HepG2 (cell line): ENCODE results near the gene NINL. TPM values are rescaled to one million over a fixed set of nuclear protein-coding genes. Genes with fewer than 3 reads are reported as not detected.

Experiments used
- CREB1 ChIP-seq, 2 experiments: fragments of 450-650 bp in 1 of 2; IDR thresholded peaks; 2 replicates each; pipeline ENCODE4 v1.6.1; 2016 to 2017; ENCODE audit warnings: control low read depth in 1 of 2, mild to moderate bottlenecking in 1 of 2, missing compliant biosample characterization in 1 of 2, missing genetic modification characterization in 1 of 2
- DNMT1 ChIP-seq: sonication (generic); formaldehyde crosslinking; IDR thresholded peaks from 2 replicates; pipeline ENCODE4 v1.5.1; 2020; ENCODE audit warnings: mild to moderate bottlenecking, missing genetic modification reagents
- ELF3 ChIP-seq: IDR thresholded peaks from 2 replicates; pipeline ENCODE4 v1.6.1; 2016; ENCODE audit warnings: missing genetic modification reagents, missing compliant biosample characterization
- ETV5 ChIP-seq: IDR thresholded peaks from 2 replicates; pipeline ENCODE4 v1.6.1; 2018; ENCODE audit warnings: missing biosample characterization, missing genetic modification reagents, inconsistent platforms, borderline replicate concordance
- FOXO1 ChIP-seq: sonication (generic); formaldehyde crosslinking; IDR thresholded peaks from 2 replicates; pipeline ENCODE4 v1.4.0; 2020; ENCODE audit warnings: missing genetic modification reagents
- HHEX ChIP-seq: IDR thresholded peaks from 2 replicates; pipeline ENCODE4 v1.6.1; 2016; ENCODE audit warnings: control low read depth
- HIVEP1 ChIP-seq: sonication (generic); formaldehyde crosslinking; IDR thresholded peaks from 2 replicates; pipeline ENCODE4 v1.4.0; 2020; ENCODE audit warnings: mild to moderate bottlenecking, missing genetic modification reagents
- MED8 ChIP-seq: sonication (generic); formaldehyde crosslinking; IDR thresholded peaks from 2 replicates; pipeline ENCODE4 v1.8.1; 2023; ENCODE audit warnings: mild to moderate bottlenecking, missing genetic modification reagents; ENCODE audit not compliant: insufficient replicate concordance
- RXRB ChIP-seq: IDR thresholded peaks from 2 replicates; pipeline ENCODE4 v1.6.1; 2016; ENCODE audit warnings: borderline replicate concordance, missing genetic modification reagents, missing compliant biosample characterization
- SMAD3 ChIP-seq: sonication (generic); formaldehyde crosslinking; IDR thresholded peaks from 2 replicates; pipeline ENCODE4 v1.4.0; 2020; ENCODE audit warnings: missing genetic modification reagents
- SNAPC2 ChIP-seq: sonication (generic); formaldehyde crosslinking; IDR thresholded peaks from 2 replicates; pipeline ENCODE4 v1.8.1; 2022; ENCODE audit warnings: mild to moderate bottlenecking, missing genetic modification reagents
- STAG1 ChIP-seq: sonication (generic); formaldehyde crosslinking; IDR thresholded peaks from 2 replicates; pipeline ENCODE4 v1.4.0; 2020; ENCODE audit warnings: missing genetic modification reagents
- ZFP36L2 ChIP-seq: sonication (generic); formaldehyde crosslinking; IDR thresholded peaks from 2 replicates; pipeline ENCODE4 v1.4.0; 2020; ENCODE audit warnings: missing genetic modification reagents
- ZKSCAN8 ChIP-seq: IDR thresholded peaks from 2 replicates; pipeline ENCODE4 v1.6.1; 2016; ENCODE audit warnings: borderline replicate concordance, missing genetic modification reagents, missing compliant biosample characterization
- ZNF10 ChIP-seq: sonication (generic); formaldehyde crosslinking; IDR thresholded peaks from 2 replicates; pipeline ENCODE4 v1.4.0; 2020; ENCODE audit warnings: mild to moderate bottlenecking, low read depth, missing genetic modification reagents, borderline replicate concordance
- ZNF256 ChIP-seq: sonication (generic); formaldehyde crosslinking; conservative IDR thresholded peaks from 2 replicates; pipeline ENCODE4 v1.4.0; 2020; ENCODE audit warnings: missing genetic modification reagents
- ZNF264 ChIP-seq: sonication (generic); formaldehyde crosslinking; IDR thresholded peaks from 2 replicates; pipeline ENCODE4 v1.4.0; 2020; ENCODE audit warnings: missing genetic modification reagents
- ZNF550 ChIP-seq: sonication (generic); formaldehyde crosslinking; IDR thresholded peaks from 2 replicates; pipeline ENCODE4 v1.4.0; 2020; ENCODE audit warnings: mild to moderate bottlenecking, missing genetic modification reagents, borderline replicate concordance
- ZNF780A ChIP-seq: sonication (generic); formaldehyde crosslinking; IDR thresholded peaks from 2 replicates; pipeline ENCODE4 v1.8.0; 2022; ENCODE audit warnings: mild to moderate bottlenecking, missing genetic modification reagents, moderate library complexity
- ZSCAN29 ChIP-seq: sonication (generic); formaldehyde crosslinking; conservative IDR thresholded peaks from 2 replicates; pipeline ENCODE4 v1.4.0; 2020; ENCODE audit warnings: mild to moderate bottlenecking, missing genetic modification reagents
- polyA plus RNA-seq, 8 experiments: library from polyadenylated mRNA; depleted of rRNA in 3 of 8; stranded (reverse) in 7 of 8; unstranded in 1 of 8; fragments of >200 nt; fragmentation: Illumina TruSeq in 4 of 8; extraction: Trizol in 4 of 8; gene quantifications; 2 replicates each; pipeline versions ENCODE4 v1.2.1 to v1.2.3, GENCODE V29; 2011 to 2016; ENCODE audit warnings: low read depth in 4 of 8, missing spikeins in 1 of 8, mixed read lengths in 1 of 8; ENCODE audit not compliant: insufficient read depth in 1 of 8
- total RNA-seq, 5 experiments: library from RNA; depleted of rRNA; stranded (reverse); fragments of >200 nt; fragmentation: Illumina TruSeq; extraction: Trizol; gene quantifications; 2 replicates each; pipeline ENCODE4 v1.2.3, GENCODE V29; 2016; ENCODE audit warnings: low read depth in 1 of 5
- TF ChIP-seq, protein P1 (sequence below): sonication (generic); formaldehyde crosslinking; conservative IDR thresholded peaks from 2 replicates; pipeline ENCODE4 v1.4.0; 2020; ENCODE audit warnings: missing genetic modification reagents
- TF ChIP-seq, protein P2 (sequence below): sonication (generic); formaldehyde crosslinking; IDR thresholded peaks from 2 replicates; pipeline ENCODE4 v1.8.1; 2023; ENCODE audit warnings: mild to moderate bottlenecking, moderate library complexity, missing genetic modification reagents
- TF ChIP-seq, protein P3 (sequence below): sonication (generic); formaldehyde crosslinking; conservative IDR thresholded peaks from 2 replicates; pipeline ENCODE4 v1.5.0; 2020; ENCODE audit warnings: missing genetic modification reagents
- TF ChIP-seq, protein P4 (sequence below): IDR thresholded peaks from 2 replicates; pipeline ENCODE4 v1.6.1; 2016; ENCODE audit warnings: mild to moderate bottlenecking, missing biosample characterization, missing genetic modification reagents
- TF ChIP-seq, protein P5 (sequence below): sonication (generic); formaldehyde crosslinking; IDR thresholded peaks from 2 replicates; pipeline ENCODE4 v1.9.0; 2022; ENCODE audit warnings: missing genetic modification reagents, mild to moderate bottlenecking, borderline replicate concordance

The NINL gene
- total and polyA plus RNA-seq, 2 of the 13 experiments (the other 11 are each of a cell fraction or from before 2014, with no cell fraction given) = 32.3 to 34.3 TPM

DNA sequence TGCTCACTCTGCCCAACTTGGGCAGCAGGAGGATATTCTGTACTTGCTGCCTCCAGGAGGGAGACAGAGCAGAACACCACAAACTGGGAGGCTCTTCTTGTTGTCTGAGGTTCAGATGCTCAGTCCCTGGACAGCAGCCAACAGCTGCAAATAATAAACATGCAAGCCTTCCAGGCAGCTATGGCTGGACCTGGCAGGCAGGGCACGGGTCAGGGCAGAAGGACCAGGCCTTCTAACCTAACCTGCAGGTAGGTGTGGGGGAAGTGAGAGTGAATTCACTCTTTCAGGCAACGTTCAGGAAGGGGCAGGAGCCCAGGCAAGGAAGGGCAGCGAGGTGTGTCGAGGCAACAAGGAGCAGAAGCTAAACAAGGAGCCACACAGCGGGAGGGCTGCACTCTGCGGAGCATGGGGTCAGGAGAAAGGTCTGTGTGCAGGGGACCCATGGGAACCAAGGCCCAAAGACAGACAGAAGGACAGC lies 31.5 kb downstream of the NINL start (continued):
- TF ChIP-seq, protein P1, sequence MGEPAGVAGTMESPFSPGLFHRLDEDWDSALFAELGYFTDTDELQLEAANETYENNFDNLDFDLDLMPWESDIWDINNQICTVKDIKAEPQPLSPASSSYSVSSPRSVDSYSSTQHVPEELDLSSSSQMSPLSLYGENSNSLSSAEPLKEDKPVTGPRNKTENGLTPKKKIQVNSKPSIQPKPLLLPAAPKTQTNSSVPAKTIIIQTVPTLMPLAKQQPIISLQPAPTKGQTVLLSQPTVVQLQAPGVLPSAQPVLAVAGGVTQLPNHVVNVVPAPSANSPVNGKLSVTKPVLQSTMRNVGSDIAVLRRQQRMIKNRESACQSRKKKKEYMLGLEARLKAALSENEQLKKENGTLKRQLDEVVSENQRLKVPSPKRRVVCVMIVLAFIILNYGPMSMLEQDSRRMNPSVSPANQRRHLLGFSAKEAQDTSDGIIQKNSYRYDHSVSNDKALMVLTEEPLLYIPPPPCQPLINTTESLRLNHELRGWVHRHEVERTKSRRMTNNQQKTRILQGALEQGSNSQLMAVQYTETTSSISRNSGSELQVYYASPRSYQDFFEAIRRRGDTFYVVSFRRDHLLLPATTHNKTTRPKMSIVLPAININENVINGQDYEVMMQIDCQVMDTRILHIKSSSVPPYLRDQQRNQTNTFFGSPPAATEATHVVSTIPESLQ (CRISPR knock-in tag) = no peak
- TF ChIP-seq, protein P2, sequence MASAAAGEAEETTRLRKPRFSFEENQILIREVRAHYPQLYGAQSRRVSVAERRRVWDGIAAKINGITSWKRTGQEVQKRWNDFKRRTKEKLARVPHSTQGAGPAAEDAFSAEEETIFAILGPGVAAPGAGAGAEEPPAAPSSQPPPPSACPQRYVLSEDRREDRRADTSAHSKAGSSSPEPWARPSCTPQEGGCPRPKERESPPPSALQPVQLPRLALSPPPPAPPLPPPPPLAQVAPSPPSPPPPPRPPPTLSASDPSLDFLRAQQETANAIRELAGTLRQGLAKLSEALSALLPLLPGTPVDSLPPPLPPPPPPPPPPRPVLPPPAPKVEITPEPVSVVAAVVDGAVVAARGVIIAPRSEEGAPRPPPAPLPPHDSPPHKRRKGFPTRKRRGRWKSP = no peak
- TF ChIP-seq ZNF780A (no peak), ETV5 (CRISPR knock-in tag) (no peak; the same call in 1 of the 2 replicates), ZKSCAN8 (CRISPR knock-in tag) (no peak), CREB1 (IDR thresholded peaks at IDR 0.05) (no peak), CREB1 (CRISPR knock-in tag; IDR thresholded peaks at IDR 0.05) (no peak), ZFP36L2 (CRISPR knock-in tag) (no peak), SNAPC2 (CRISPR knock-in tag) (no peak), STAG1 (no peak), ZNF10 (CRISPR knock-in tag) (no peak), HHEX (CRISPR knock-in tag) (no peak), ZNF264 (CRISPR knock-in tag) (0 out of 2 replicates have a peak, but pooled peaks have one; percentile 35), ELF3 (CRISPR knock-in tag) (no peak), DNMT1 (no peak), ZNF550 (CRISPR knock-in tag) (no peak), ZSCAN29 (CRISPR knock-in tag) (no peak), RXRB (no peak), MED8 (CRISPR knock-in tag) (no peak), ZNF256 (no peak), SMAD3 (no peak), FOXO1 (CRISPR knock-in tag) (peak; percentile 65; the same call in 1 of the 2 replicates), HIVEP1 (CRISPR knock-in tag) (no peak)
- TF ChIP-seq, protein P3, sequence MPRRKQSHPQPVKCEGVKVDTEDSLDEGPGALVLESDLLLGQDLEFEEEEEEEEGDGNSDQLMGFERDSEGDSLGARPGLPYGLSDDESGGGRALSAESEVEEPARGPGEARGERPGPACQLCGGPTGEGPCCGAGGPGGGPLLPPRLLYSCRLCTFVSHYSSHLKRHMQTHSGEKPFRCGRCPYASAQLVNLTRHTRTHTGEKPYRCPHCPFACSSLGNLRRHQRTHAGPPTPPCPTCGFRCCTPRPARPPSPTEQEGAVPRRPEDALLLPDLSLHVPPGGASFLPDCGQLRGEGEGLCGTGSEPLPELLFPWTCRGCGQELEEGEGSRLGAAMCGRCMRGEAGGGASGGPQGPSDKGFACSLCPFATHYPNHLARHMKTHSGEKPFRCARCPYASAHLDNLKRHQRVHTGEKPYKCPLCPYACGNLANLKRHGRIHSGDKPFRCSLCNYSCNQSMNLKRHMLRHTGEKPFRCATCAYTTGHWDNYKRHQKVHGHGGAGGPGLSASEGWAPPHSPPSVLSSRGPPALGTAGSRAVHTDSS (CRISPR knock-in tag) = no peak
- TF ChIP-seq, protein P4, sequence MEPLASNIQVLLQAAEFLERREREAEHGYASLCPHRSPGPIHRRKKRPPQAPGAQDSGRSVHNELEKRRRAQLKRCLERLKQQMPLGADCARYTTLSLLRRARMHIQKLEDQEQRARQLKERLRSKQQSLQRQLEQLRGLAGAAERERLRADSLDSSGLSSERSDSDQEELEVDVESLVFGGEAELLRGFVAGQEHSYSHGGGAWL (CRISPR knock-in tag) = no peak
- TF ChIP-seq, protein P5, sequence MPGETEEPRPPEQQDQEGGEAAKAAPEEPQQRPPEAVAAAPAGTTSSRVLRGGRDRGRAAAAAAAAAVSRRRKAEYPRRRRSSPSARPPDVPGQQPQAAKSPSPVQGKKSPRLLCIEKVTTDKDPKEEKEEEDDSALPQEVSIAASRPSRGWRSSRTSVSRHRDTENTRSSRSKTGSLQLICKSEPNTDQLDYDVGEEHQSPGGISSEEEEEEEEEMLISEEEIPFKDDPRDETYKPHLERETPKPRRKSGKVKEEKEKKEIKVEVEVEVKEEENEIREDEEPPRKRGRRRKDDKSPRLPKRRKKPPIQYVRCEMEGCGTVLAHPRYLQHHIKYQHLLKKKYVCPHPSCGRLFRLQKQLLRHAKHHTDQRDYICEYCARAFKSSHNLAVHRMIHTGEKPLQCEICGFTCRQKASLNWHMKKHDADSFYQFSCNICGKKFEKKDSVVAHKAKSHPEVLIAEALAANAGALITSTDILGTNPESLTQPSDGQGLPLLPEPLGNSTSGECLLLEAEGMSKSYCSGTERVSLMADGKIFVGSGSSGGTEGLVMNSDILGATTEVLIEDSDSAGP (CRISPR knock-in tag) = peak; percentile 49; the same call in 1 of the 2 replicates
